HG02884 (cell line): ENCODE measurements around the gene ZNF217.
A peak's percentile ranks its signal among the peaks of the same experiment; 100 is the strongest.
"Not testable (repeated sequence)": the region's sequence is repeated elsewhere in the genome, so short reads cannot be mapped to it uniquely, and the experiment has no call there.

Source experiments
- ATAC-seq: cut with Tn5 transposase; IDR thresholded peaks from one replicate; pipeline ENCODE4 v1.9.1; 2021; ENCODE audit warnings: mild to moderate bottlenecking, moderate library complexity; ENCODE audit not compliant: unreplicated experiment

Gene ZNF217

GRCh38 chr20:53593466-53594007 is at the start of gene ZNF217:
Gene ZNF217, minus strand, starts transcription at chr20:53593839. Its CDS starts 11,013 bp downstream, at chr20:53582826.
- peak; percentile 15 for ATAC-seq

DNA sequence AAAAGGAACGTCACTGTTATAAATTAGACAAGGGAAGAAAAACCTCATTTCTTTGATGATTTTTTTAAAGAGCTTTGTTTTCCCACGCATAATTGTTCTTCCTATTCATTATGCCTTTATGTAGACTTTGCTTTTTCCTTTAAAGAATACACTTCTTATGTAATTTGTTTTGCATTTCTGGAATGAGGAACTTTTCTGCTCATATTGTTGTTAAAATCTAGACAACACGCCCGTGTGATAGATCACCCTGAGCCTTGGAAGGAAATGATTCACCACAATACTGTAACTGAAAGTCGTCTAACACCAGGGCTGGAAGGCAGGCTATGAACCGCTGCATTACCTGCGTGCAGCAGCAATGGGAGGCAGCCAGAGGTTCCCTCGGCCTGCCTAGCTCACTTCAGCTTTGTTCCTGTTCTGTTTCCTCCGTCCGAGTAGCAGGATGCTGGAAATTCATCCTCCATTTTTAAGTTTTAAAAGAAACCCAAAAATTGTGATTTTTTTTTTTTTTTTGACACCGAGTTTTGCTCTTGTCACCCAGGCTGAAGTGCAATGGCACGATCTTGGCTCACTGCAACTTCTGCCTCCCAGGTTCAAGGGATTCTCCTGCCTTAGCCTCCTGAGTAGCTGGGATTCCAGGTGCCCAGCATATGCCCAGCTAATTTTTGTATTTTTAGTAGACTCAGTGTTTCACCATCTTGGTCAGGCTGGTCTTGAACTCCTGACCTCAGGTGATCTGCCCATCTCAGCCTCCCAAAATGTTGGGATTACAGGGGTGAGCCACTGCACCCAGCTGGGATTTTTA is 49.6 kb upstream of the ZNF217 start:
- ATAC-seq = peak; percentile 96

DNA sequence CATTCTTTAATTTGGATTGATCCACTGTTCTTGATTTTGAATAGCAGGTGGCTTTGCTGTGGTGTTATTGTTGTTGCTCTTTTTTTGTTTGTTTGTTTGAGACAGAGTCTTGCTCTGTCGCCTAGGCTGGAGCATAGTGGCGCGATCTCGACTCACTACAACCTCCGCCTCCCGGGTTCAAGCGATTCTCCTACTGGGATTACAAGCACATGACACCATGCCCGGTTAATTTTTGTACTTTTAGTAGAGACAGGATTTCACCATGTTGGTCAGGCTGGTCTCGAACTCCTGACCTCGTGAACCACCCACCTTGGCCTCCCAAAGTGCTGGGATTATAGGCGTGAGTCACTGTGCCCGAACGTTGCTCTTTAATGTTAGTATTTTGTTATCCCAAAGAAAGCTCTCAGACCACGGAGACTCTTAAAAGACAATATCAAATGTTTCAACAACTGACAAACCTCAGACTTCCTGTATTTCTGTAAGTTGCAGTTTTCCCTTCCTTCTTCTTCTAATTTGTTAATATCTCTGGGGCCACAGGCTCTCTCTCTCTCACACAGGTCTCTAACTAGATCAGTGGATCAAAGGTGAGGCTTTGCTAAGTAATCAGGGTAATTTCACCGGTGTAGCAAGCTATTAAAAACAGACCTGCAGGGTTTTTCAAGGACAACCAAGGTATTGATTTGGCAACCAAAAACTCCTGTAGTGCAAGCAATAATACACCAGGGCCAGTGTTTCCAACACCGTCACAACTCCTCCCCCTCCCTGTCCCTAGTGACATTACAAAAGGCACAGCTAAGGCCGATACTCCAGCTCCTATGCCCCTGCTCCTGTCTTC is 48.8 kb upstream of the ZNF217 start:
- peak; percentile 49 for ATAC-seq

DNA sequence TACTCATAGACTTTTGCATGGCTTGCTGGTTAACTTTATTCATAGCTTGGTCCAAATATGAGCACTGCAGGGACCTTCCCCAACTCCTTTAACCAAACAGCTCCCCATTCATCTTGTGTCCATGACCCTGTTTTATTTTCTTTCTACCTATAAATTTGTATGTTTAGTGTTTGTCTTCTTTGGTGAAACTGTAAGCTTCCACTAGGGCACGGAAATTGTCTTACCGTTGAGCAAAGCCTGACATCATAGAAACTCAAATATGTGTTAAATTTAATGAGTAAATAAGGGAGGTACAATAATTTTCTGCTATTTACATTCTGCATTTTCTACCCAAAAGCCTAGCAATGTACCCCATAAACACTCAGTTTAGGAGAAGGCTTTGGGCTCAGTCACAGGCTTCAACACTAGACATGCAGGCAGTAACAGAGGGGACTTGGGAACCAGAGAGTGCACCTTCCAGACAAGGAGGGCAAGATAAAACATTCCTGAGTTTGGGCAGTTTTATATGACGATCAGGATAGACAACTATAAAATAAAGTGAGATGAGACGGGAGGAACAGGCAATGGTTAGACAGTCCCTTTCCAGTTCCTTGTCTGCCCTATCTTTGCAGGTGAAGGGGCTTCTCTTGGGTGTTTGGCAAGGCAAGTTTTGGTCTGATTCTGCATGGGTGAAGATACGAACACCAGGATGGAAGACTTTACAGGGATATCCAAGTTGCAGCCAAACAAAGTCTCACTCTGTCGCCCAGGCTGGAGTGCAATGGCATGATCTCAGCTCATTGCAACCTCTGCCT is 46.2 kb upstream of the ZNF217 start:
- no peak for ATAC-seq

DNA sequence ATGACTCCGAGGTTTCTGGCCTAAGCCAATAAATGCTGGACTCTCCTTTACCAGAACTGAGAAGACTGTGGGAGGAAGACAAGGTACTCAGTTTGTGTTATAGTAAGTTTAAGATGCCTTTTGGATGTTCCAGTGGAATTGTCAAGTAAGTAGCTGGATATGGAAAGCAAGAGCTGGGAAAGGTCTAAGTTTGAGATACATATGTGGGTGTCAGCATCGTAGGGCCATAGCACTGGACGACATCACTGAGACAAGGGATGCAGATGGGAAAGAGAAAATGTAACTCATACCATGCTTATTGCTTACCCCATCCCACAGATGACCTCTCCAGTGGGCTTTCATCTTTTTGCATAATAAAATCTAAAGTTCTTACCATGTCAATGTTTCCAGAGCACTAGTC is 45.5 kb upstream of the ZNF217 start:
- no peak for ATAC-seq

DNA sequence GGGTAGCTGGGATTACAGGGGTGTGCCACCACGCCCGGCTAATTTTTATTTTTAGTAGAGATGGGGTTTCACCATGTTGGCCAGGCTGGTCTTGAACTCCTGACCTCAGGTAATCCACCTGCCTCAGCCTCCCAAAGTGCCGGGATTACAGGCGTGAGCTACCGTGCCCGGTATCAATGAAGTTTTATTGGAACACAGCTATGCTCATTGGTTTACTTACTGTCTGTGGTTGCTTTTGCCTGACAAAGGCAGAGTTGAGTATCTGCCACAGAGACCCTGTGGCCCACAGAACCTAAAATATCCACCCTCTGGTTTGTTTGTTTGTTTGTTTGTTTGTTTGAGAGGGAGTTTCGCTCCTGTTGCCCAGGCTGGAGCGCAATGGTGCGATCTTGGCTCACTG is 43.7 kb upstream of the ZNF217 start:
- not testable (repeated sequence) for ATAC-seq

- ATAC-seq = no peak
Measured at GRCh38 chr20:53636540-53637097, 43.0 kb upstream of the ZNF217 start.

DNA sequence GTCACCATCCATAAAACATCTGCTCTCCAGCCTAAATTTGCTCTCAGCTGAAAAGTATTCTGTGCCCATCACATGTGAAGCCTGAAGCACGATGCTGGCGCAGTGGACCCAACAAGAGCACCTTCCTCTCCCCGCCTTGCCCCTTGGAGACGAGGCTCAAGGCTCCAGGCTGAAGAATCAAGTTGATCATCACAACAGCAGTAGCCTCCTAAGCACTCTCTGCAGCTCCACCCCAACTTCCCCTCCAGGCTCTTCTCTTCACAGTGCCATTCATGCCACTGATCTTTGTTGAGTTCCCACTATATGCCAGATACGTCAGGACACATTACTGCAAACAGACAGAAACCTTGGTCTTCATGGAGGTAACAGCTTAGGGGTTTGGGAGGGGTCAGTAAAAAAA is 41.6 kb upstream of the ZNF217 start:
- no peak for ATAC-seq

GRCh38 chr20:53631909-53632662 is 38.4 kb upstream of the ZNF217 start:
- no peak for ATAC-seq

- ATAC-seq = no peak
Measured at GRCh38 chr20:53629436-53629835, 35.8 kb upstream of the ZNF217 start.

DNA sequence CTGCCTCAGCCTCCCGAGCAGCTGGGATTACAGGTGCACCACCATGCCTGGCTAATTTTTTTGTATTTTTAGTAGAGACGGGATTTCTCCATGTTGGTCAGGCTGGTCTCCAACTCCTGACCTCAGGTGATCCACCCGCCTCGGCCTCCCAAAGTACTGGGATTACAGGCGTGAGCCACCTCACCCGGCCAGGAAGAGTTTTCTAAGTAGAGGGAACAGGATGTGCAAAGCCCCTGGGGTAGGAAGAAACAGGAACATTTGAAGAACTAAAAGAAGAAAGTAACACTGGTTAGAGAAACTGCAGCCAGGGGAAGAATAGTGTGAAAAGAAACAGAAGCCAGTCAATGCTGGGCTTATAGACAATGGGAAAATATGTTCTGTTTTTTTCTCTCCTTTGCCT is 35.1 kb upstream of the ZNF217 start:
- not testable (repeated sequence) for ATAC-seq

GRCh38 chr20:53628076-53628475 is 34.4 kb upstream of the ZNF217 start:
- ATAC-seq = no peak

DNA sequence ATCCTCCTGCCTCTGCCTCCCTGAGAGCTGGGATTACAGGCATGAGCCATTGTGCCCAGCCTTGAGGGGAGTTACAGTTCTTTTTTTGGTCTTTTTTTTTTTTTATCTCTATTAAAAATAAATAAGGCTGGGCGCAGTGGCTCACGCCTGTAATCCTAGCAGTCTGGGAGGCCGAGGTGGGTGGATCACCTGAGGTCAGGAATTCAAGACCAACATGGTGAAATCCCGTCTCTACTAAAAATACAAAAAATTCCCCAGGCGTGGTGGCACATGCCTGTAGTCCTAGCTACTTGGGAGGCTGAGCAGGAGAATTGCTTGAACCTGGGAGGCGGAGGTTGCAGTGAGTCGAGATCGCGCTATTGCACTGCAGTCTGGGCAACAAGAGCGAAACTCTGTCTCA is 33.4 kb upstream of the ZNF217 start:
- ATAC-seq = not testable (repeated sequence)

- ATAC-seq = no peak
Measured at GRCh38 chr20:53626584-53626983, 32.9 kb upstream of the ZNF217 start.

- no peak for ATAC-seq
Measured at GRCh38 chr20:53625311-53626129, 31.9 kb upstream of the ZNF217 start.

GRCh38 chr20:53624927-53625250 is 31.2 kb upstream of the ZNF217 start:
- not testable (repeated sequence) for ATAC-seq

DNA sequence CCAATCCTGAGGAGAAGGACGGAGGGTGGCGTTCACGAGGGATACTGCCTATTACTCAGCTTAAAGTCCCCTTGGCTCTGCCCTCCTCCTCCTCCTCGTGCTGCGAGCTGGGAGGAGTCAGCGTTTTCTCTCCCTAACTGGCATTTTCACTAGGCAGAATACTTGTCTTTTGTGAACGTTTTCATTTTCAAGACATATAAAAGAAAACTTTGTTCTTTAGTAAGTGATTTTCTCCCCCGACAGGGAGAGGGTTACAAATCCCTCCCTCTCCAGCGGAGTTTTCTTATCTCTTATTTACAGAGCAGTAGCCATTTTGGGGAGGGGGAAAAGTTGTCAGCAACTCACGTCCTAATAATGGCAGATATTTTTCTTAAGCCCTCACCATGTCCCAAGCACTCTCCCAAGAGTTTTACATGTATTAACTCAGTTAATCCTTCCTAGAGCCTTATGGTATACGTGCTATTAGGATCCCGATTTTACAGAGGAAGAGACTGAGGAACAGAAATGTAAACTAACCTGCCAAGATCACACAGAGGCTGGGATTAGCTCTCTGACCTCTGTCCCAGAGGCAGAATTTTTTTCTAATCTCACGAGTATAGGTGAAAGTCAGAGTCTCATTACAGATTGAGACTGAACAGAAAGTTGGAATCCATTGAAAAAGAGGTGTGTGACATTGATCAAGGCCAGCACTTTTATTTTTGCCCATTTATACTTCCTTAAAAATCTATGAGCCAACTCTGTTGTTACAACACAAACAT is 30.0 kb upstream of the ZNF217 start:
- peak; percentile 44 for ATAC-seq

- no peak for ATAC-seq
Measured at GRCh38 chr20:53623134-53623453, 29.5 kb upstream of the ZNF217 start.
